SJSA1 (cell line): ENCODE measurements around the gene COPS9. TPM values are rescaled to one million over a fixed set of nuclear protein-coding genes. Genes with fewer than 3 reads are reported as not detected.

Source experiments
- DNase-seq, 2 experiments: peaks; one replicate each; pipeline ENCODE4 v3.0.0-alpha.2; 2015 to 2020; ENCODE audit warnings: low spot score in 2 of 2, low read depth in 1 of 2
- H3K27ac ChIP-seq: fragments of 250-450 bp; sonication (Bioruptor Pico); 2 replicates; pipeline ENCODE4 v1.5.1; 2020; ENCODE audit warnings: mild to moderate bottlenecking, moderate library complexity
- H3K27me3 ChIP-seq: fragments of 250-450 bp; sonication (Bioruptor Pico); replicated peaks from 2 replicates; pipeline ENCODE4 v1.5.1; 2020; ENCODE audit warnings: mild to moderate bottlenecking, moderate library complexity
- H3K36me3 ChIP-seq: fragments of 250-450 bp; sonication (Bioruptor Pico); 2 replicates; pipeline ENCODE4 v1.5.1; 2020; ENCODE audit warnings: mild to moderate bottlenecking
- H3K4me1 ChIP-seq: fragments of 250-450 bp; sonication (Bioruptor Pico); replicated peaks from 2 replicates; pipeline ENCODE4 v1.6.1; 2021; ENCODE audit warnings: mild to moderate bottlenecking
- H3K4me3 ChIP-seq: fragments of 250-450 bp; sonication (Bioruptor Pico); 2 replicates; pipeline ENCODE4 v1.5.1; 2020; ENCODE audit warnings: mild to moderate bottlenecking
- H3K9me3 ChIP-seq: fragments of 250-450 bp; sonication (Bioruptor Pico); replicated peaks from 2 replicates; pipeline ENCODE4 v1.5.1; 2020; ENCODE audit warnings: mild to moderate bottlenecking
- total RNA-seq: library from RNA; depleted of rRNA; stranded (reverse); fragments of >200 nt; shearing (Covaris generic); gene quantifications from 2 replicates; pipeline ENCODE4 v1.2.3, GENCODE V29; 2014; rRNA removed

The COPS9 gene
- total RNA-seq, 1 experiment from 2014 or later: 176 TPM

- H3K9me3 ChIP-seq: no peaks in the 10 kb centered on the region; the same call in 1 of the 2 replicates
- no peak overlapping the region for H3K27ac ChIP-seq
- no peaks in the 10 kb centered on the region for H3K4me1 ChIP-seq
- H3K36me3 ChIP-seq: no peaks in the 10 kb centered on the region
- DNase-seq: no peak
- H3K27me3 ChIP-seq: no peaks in the 10 kb centered on the region
- H3K4me3 ChIP-seq: no peak overlapping the region
These were observed 49.5 kb downstream of the COPS9 start for GRCh38 chr2:240086563-240086962.

Other genes starting within 250 kb of the COPS9 start
- gene NDUFA10, start 111.0 kb downstream of the COPS9 start, total RNA-seq: 175 and 183 TPM in 2 replicates
- not detected in 2 replicates for gene OR6B2, start 105.9 kb downstream of the COPS9 start, total RNA-seq
- gene OR6B3, start 82.8 kb downstream of the COPS9 start, total RNA-seq: not detected in 2 replicates
- gene OTOS, start 4.4 kb upstream of the COPS9 start, total RNA-seq: not detected in 2 replicates